ENCODE measurements around the gene BCAS4. TPM values are rescaled to one million over a fixed set of nuclear protein-coding genes. Genes with fewer than 3 reads are reported as not detected.
A peak's percentile ranks its signal among the peaks of the same experiment; 100 is the strongest.

BCAS4 gene
- total RNA-seq, 1 donor from 2014 or later, result 4.3 TPM

- no peak for ATAC-seq
Measured at GRCh38 chr20:50900261-50900660, 105.4 kb downstream of the BCAS4 start.

GRCh38 chr20:50901301-50901700 lies 106.4 kb downstream of the BCAS4 start:
- Histone ChIP-seq H3K27ac (no peak overlapping the region), H3K4me3 (no peak overlapping the region), H3K4me1 (peaks cover 15% of the 10 kb centered on the region), H3K36me3 (peaks cover 58% of the 10 kb centered on the region), H3K9me3 (no peaks in the 10 kb centered on the region), H3K27me3 (no peaks in the 10 kb centered on the region)
- intact Hi-C loops (cut with DNase I), result no loop called here
- DNase-seq (no peak), ATAC-seq (no peak)
- TF ChIP-seq CTCF (IDR thresholded peaks at IDR 0.05), result no peak

More at GRCh38 chr20:50900261-50900660, 105.4 kb downstream of the BCAS4 start:
- H3K27me3 ChIP-seq, result no peaks in the 10 kb centered on the region
- H3K9me3 ChIP-seq, result no peaks in the 10 kb centered on the region
- H3K4me1 ChIP-seq, result peaks cover 15% of the 10 kb centered on the region
- no peak for TF ChIP-seq CTCF (IDR thresholded peaks at IDR 0.05)
- intact Hi-C loops (cut with DNase I), result no loop called here
- no peak for DNase-seq
- no peak overlapping the region for H3K27ac ChIP-seq
- no peak overlapping the region for H3K4me3 ChIP-seq
- H3K36me3 ChIP-seq, result peaks cover 59% of the 10 kb centered on the region

GRCh38 chr20:50903353-50904051 lies 108.6 kb downstream of the BCAS4 start:
- intact Hi-C loops (cut with DNase I), result no loop called here
- H3K27me3 ChIP-seq, result no peaks in the 10 kb centered on the region
- no peak overlapping the region for H3K27ac ChIP-seq
- no peak overlapping the region for H3K4me3 ChIP-seq
- DNase-seq (no peak), ATAC-seq (no peak)
- no peak for TF ChIP-seq CTCF (IDR thresholded peaks at IDR 0.05)
- no peaks in the 10 kb centered on the region for H3K9me3 ChIP-seq
- peaks cover 41% of the 10 kb centered on the region for H3K36me3 ChIP-seq
- H3K4me1 ChIP-seq, result peaks cover 15% of the 10 kb centered on the region

- no peak for DNase-seq
- H3K27ac ChIP-seq, result no peak overlapping the region
- no peak for TF ChIP-seq CTCF (IDR thresholded peaks at IDR 0.05)
- peaks cover 15% of the 10 kb centered on the region for H3K4me1 ChIP-seq
- no peak overlapping the region for H3K4me3 ChIP-seq
- peaks cover 37% of the 10 kb centered on the region for H3K36me3 ChIP-seq
- ATAC-seq, result peak; percentile 62
- no peaks in the 10 kb centered on the region for H3K27me3 ChIP-seq
- no peaks in the 10 kb centered on the region for H3K9me3 ChIP-seq
- intact Hi-C loops (cut with DNase I), result no loop called here
Measured at GRCh38 chr20:50904067-50904570, 109.3 kb downstream of the BCAS4 start.

- no peaks in the 10 kb centered on the region for H3K36me3 ChIP-seq
- H3K4me3 ChIP-seq, result no peak overlapping the region
- DNase-seq (no peak), ATAC-seq (no peak)
- H3K4me1 ChIP-seq, result peaks cover 16% of the 10 kb centered on the region
- TF ChIP-seq CTCF (IDR thresholded peaks at IDR 0.05), result no peak
- intact Hi-C loops (cut with DNase I), result no loop called here
- H3K27ac ChIP-seq, result no peak overlapping the region
- no peaks in the 10 kb centered on the region for H3K9me3 ChIP-seq
- H3K27me3 ChIP-seq, result no peaks in the 10 kb centered on the region
Measured at GRCh38 chr20:50909413-50909812, 114.6 kb downstream of the BCAS4 start.
